Measurements from ENCODE around the gene PTBP1. TPM values are rescaled to one million over a fixed set of nuclear protein-coding genes. Genes with fewer than 3 reads are reported as not detected.

PTBP1 gene
- total RNA-seq, 2 experiments from 2014 or later = 315 to 479 TPM

GRCh38 chr19:814152-815078 is 17.2 kb downstream of the PTBP1 start:
- Histone ChIP-seq H3K4me3 (ENCODE audit: low read depth, low read length, poor library complexity, severe bottlenecking) (no peak overlapping the region), H3K9me3 (ENCODE audit: low read length) (no peaks in the 10 kb centered on the region), H3K9me2 (ENCODE audit: insufficient read depth, low read length) (no peaks in the 10 kb centered on the region), H4K20me1 (ENCODE audit: insufficient read depth, low read length) (no peaks in the 10 kb centered on the region), H2AFZ (ENCODE audit: low read length) (no peak overlapping the region), H3K79me2 (ENCODE audit: insufficient read depth, low read depth, low read length) (no peaks in the 10 kb centered on the region), H3K4me1 (ENCODE audit: insufficient read depth, low read length, poor library complexity, severe bottlenecking) (no peaks in the 10 kb centered on the region), H3K36me3 (ENCODE audit: insufficient read depth, low read length) (peaks cover 73% of the 10 kb centered on the region), H3K27ac (ENCODE audit: low read depth, low read length, poor library complexity, severe bottlenecking) (no peak overlapping the region), H3K4me2 (ENCODE audit: low read length) (no peak overlapping the region)
- ChIA-PET POLR2A (no interaction called here), CTCF (ENCODE audit: unreplicated experiment) (no interaction called here)
- intact Hi-C loops (cut with micrococcal nuclease; ENCODE audit: unreplicated experiment) = no loop called here
- TF ChIP-seq EZH2phosphoT487 (IDR thresholded peaks at IDR 0.05; ENCODE audit: borderline replicate concordance, low read depth, low read length) (no peak), CTCF (conservative IDR thresholded peaks at IDR 0.05; ENCODE audit: low read length) (no peak)
- no TSS peak for BruUV-seq (replicated peaks)
- DNase-seq (ENCODE audit: low spot score) = no peak

- no peaks in the 10 kb centered on the region for H3K4me1 ChIP-seq (ENCODE audit: insufficient read depth, low read length, poor library complexity, severe bottlenecking)
- no peaks in the 10 kb centered on the region for H3K9me2 ChIP-seq (ENCODE audit: insufficient read depth, low read length)
- DNase-seq (ENCODE audit: low spot score) = no peak
- no peak overlapping the region for H2AFZ ChIP-seq (ENCODE audit: low read length)
- no peak overlapping the region for H3K27ac ChIP-seq (ENCODE audit: low read depth, low read length, poor library complexity, severe bottlenecking)
- no peaks in the 10 kb centered on the region for H4K20me1 ChIP-seq (ENCODE audit: insufficient read depth, low read length)
- no peaks in the 10 kb centered on the region for H3K79me2 ChIP-seq (ENCODE audit: insufficient read depth, low read depth, low read length)
- ChIA-PET POLR2A (no interaction called here), CTCF (ENCODE audit: unreplicated experiment) (no interaction called here)
- H3K9me3 ChIP-seq (ENCODE audit: low read length) = no peaks in the 10 kb centered on the region
- intact Hi-C loops (cut with micrococcal nuclease; ENCODE audit: unreplicated experiment) = no loop called here
- BruUV-seq (replicated peaks) = no TSS peak
- H3K36me3 ChIP-seq (ENCODE audit: insufficient read depth, low read length) = peaks cover 64% of the 10 kb centered on the region
- no peak overlapping the region for H3K4me2 ChIP-seq (ENCODE audit: low read length)
- no peak overlapping the region for H3K4me3 ChIP-seq (ENCODE audit: low read depth, low read length, poor library complexity, severe bottlenecking)
- TF ChIP-seq EZH2phosphoT487 (IDR thresholded peaks at IDR 0.05; ENCODE audit: borderline replicate concordance, low read depth, low read length) (no peak), CTCF (conservative IDR thresholded peaks at IDR 0.05; ENCODE audit: low read length) (no peak)
These were observed 18.0 kb downstream of the PTBP1 start for GRCh38 chr19:815079-815774.

All from OCI-LY7 (cell line).